Activated T-cell treated with anti-CD3 and anti-CD28 coated beads, Interleukin-2, amount 50 U/mL, for 24 hours (primary cell): ENCODE measurements around the gene ZFAND2B.

Experiments
- DNase-seq: peaks from one replicate; pipeline ENCODE4 v3.0.0-alpha.2; 2020
- H3K27ac Mint-ChIP-seq: 2 replicates; pipeline ENCODE4 v1.8.0; 2020; ENCODE audit warnings: mild to moderate bottlenecking, mixed read lengths
- H3K27me3 Mint-ChIP-seq: 2 replicates; pipeline ENCODE4 v1.8.0; 2020; ENCODE audit warnings: mixed read lengths
- H3K36me3 Mint-ChIP-seq: 2 replicates; pipeline ENCODE4 v1.8.0; 2020; ENCODE audit warnings: low read depth, mixed read lengths
- H3K4me1 Mint-ChIP-seq: 2 replicates; pipeline ENCODE4 v1.8.0; 2020; ENCODE audit warnings: low read depth, mixed read lengths
- H3K4me3 Mint-ChIP-seq: 2 replicates; pipeline ENCODE4 v1.8.0; 2020; ENCODE audit warnings: mild to moderate bottlenecking, moderate library complexity, mixed read lengths
- H3K9me3 Mint-ChIP-seq: 2 replicates; pipeline ENCODE4 v1.8.0; 2020; ENCODE audit warnings: mixed read lengths

ZFAND2B gene

DNA sequence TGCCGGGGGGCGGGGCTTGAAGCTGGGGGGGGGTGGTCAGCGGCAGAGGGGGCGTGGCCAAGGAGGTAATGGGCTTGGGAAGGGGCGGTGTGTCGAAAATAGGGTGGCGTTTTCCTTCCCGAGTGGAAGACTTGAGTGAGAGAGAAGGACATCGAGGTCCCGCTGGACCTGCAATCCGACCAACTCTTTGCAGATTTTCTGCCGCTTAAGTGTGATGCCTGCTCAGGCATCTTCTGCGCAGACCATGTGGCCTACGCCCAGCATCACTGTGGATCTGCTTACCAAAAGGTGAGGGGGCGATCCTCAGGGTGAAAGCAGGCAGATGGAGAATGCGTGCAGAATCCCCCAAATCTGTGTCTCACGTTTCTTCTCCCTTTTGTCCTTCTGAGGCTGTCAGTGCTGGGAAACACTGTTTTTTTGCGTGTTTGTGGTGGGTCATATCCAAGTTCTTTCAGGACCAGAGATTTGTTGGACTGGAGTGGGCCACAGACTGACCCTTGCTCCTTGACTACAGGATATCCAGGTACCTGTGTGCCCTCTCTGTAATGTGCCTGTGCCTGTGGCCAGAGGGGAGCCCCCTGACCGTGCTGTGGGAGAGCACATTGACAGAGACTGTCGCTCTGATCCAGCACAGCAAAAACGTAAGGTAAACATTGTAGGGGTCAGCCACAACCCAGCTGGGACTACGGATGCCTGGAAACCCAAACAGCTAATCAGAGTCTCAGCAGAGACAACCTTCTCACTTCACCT lies 727 bp downstream of the ZFAND2B start:
- Mint-ChIP-seq H3K27ac (peak overlapping the region; percentile 98), H3K4me1 (peaks cover 50% of the 10 kb centered on the region), H3K27me3 (no peaks in the 10 kb centered on the region), H3K36me3 (peaks cover 52% of the 10 kb centered on the region), H3K9me3 (peaks cover 6% of the 10 kb centered on the region), H3K4me3 (peak overlapping the region; percentile 92)
- no peak for DNase-seq

- no peak for DNase-seq
- Mint-ChIP-seq H3K4me1 (peaks cover 50% of the 10 kb centered on the region), H3K9me3 (peaks cover 6% of the 10 kb centered on the region), H3K36me3 (peaks cover 60% of the 10 kb centered on the region), H3K4me3 (peak overlapping the region; percentile 92), H3K27ac (peak overlapping the region; percentile 98), H3K27me3 (no peaks in the 10 kb centered on the region)
These were observed 1.5 kb downstream of the ZFAND2B start for GRCh38 chr2:219207884-219208740.

DNA sequence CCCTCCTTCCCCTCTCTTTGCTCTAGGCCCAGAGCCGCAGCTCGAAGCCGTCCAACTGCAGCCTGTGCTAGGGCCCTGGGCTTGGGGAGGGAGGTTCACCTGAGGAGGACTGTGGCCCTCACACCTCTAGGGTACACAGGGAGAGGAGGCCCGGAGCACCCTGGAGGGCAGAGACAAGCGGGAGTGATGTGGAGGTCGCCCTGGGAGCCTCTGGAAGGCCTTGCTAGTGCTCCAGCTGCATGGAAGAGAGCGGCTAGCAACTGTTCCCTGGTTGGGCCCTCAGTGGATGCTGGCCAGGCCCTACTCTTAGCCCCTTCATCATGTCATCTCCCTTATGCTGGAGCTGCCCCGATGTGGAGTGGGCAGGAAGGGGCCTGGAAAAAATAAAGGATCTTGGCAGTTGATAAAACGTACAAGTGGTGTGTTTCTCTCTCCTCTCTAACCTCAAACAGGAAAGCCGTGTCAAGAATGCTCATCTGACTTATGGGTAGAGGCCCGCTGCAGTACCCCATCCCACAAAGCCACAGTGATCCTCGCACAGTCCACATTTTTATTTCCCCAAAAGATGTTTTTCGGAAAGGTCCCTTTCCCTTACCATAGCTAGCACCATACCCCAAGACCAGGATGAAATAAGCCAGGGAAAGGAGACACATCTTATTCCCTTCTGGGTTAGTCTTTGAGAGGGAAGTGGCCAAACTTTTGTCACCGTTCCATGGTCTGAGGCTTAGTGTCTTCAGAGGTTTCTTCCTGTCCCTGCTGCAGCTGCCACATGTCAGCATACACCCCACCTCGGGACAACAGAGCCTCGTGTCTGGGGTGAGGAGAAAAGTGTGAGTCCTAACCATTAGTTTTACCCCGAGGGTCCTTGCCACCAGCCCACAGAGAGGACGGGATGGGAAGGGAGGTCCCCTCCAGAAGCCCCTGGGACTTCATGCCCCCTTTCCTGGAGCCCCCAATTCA lies 2.9 kb downstream of the ZFAND2B start:
- peak overlapping the region; percentile 92 for H3K4me3 Mint-ChIP-seq
- peaks cover 74% of the 10 kb centered on the region for H3K36me3 Mint-ChIP-seq
- DNase-seq = no peak
- no peaks in the 10 kb centered on the region for H3K27me3 Mint-ChIP-seq
- H3K4me1 Mint-ChIP-seq = peaks cover 50% of the 10 kb centered on the region
- H3K27ac Mint-ChIP-seq = peak overlapping the region; percentile 98
- peaks cover under 1% of the 10 kb centered on the region for H3K9me3 Mint-ChIP-seq

DNA sequence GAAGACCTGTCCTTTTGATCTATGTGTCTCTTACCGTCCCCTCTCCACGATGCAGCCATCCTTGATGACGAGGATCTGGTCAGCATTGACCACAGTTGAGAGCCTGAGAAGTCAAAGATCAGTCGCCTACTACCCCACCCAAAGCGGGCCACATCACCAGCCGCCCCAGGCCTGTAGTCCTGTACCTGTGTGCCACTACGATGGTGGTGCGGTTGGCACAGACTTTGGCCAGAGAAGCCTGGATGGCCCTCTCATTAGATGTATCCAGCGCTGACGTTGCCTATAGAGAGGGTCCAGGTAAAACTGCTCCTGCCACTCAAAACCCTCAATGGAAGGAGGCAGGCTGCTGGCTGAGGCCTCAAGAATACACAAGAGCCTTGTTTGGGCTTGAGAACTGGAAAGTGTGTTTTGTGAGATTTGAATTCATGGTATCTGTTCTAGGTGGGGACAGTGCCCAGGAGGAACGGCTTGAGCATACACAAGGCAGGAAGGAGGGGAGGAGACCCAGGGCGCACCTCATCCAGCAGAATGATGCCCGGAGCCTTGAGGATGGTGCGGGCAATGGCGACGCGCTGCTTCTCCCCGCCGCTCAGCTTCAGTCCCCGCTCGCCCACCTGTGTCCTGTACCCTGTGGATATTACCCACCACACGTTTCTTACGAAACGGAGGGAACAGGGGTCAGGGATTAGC lies 3.8 kb downstream of the ZFAND2B start:
- Mint-ChIP-seq H3K27ac (peak overlapping the region; percentile 98), H3K4me3 (no peak overlapping the region), H3K27me3 (no peaks in the 10 kb centered on the region), H3K36me3 (peaks cover 82% of the 10 kb centered on the region), H3K9me3 (no peaks in the 10 kb centered on the region), H3K4me1 (peaks cover 50% of the 10 kb centered on the region)
- no peak for DNase-seq

DNA sequence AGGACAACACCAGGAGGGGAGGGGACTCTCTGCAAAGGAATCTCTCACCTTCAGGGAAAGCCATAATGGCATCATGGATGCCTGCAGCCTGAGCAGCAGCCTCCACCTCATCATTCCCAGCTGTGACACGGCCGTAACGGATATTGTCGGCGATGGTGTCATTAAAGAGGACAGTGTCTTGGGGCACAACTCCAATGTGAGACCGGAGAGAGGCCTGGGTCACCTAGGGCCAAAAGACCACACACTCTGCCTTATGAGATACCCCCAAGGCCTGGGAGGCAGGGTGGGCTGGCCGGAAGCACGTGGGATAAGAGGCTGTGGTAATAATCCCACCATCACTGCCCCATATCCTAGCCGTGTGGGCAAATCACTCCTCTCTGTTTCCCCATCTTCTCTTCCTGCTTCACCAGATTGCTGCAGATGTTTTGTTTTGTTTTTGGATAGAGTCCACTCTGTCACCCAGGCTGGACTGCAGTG lies 4.3 kb downstream of the ZFAND2B start:
- H3K4me3 Mint-ChIP-seq = no peak overlapping the region
- peaks cover 50% of the 10 kb centered on the region for H3K4me1 Mint-ChIP-seq
- H3K9me3 Mint-ChIP-seq = no peaks in the 10 kb centered on the region
- H3K27ac Mint-ChIP-seq = peak overlapping the region; percentile 79
- DNase-seq = no peak
- H3K27me3 Mint-ChIP-seq = no peaks in the 10 kb centered on the region
- peaks cover 88% of the 10 kb centered on the region for H3K36me3 Mint-ChIP-seq

- H3K4me1 Mint-ChIP-seq = peaks cover 52% of the 10 kb centered on the region
- peaks cover 90% of the 10 kb centered on the region for H3K36me3 Mint-ChIP-seq
- no peak overlapping the region for H3K4me3 Mint-ChIP-seq
- H3K9me3 Mint-ChIP-seq = no peaks in the 10 kb centered on the region
- H3K27ac Mint-ChIP-seq = no peak overlapping the region
- no peak for DNase-seq
- no peaks in the 10 kb centered on the region for H3K27me3 Mint-ChIP-seq
These were observed 6.4 kb downstream of the ZFAND2B start for GRCh38 chr2:219213026-219213415.

- H3K36me3 Mint-ChIP-seq = peaks cover 84% of the 10 kb centered on the region
- DNase-seq = no peak
- H3K9me3 Mint-ChIP-seq = no peaks in the 10 kb centered on the region
- no peak overlapping the region for H3K27ac Mint-ChIP-seq
- peaks cover 48% of the 10 kb centered on the region for H3K4me1 Mint-ChIP-seq
- H3K27me3 Mint-ChIP-seq = no peaks in the 10 kb centered on the region
- no peak overlapping the region for H3K4me3 Mint-ChIP-seq
These were observed 7.0 kb downstream of the ZFAND2B start for GRCh38 chr2:219213486-219214071.

- Mint-ChIP-seq H3K9me3 (no peaks in the 10 kb centered on the region), H3K27ac (no peak overlapping the region), H3K4me1 (peaks cover 46% of the 10 kb centered on the region), H3K36me3 (peaks cover 81% of the 10 kb centered on the region), H3K4me3 (no peak overlapping the region), H3K27me3 (no peaks in the 10 kb centered on the region)
- no peak for DNase-seq
These were observed 7.6 kb downstream of the ZFAND2B start for GRCh38 chr2:219214141-219214540.

GRCh38 chr2:219214786-219215185 lies 8.2 kb downstream of the ZFAND2B start:
- peaks cover 47% of the 10 kb centered on the region for H3K4me1 Mint-ChIP-seq
- H3K4me3 Mint-ChIP-seq = no peak overlapping the region
- H3K27ac Mint-ChIP-seq = no peak overlapping the region
- H3K9me3 Mint-ChIP-seq = no peaks in the 10 kb centered on the region
- H3K36me3 Mint-ChIP-seq = peaks cover 81% of the 10 kb centered on the region
- no peaks in the 10 kb centered on the region for H3K27me3 Mint-ChIP-seq
- DNase-seq = no peak

DNA sequence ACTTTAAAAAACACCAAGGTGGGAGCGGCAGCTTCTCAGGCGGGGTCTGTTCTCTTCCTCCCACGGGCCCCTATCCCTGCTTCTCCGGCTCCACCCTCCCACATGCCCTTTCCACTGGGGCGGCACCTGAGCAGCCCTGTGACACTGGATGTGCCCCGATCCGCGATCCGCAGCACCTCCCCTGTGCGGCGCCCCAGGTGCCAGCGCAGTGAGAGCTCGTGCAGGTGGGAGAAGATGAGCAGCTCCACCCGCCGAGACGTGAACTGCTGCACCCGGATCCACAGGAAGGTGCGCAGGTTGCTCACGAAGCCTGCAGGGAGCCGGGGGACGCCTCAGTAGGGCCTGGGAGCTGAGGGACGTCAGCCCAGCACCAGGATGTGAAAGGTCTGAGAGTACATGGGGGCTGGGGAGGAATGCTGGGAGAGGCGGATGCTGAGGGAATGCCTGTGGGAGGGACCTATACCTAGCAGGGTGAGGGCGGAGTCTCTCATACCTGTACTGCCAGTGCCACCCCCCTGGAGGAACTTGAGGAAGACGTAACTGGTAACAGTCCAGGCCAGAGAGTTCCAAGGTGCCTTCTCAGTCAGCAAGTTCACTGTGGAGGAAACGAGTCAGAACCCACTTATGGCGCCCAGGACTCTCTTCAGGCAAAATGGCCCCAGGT lies 9.4 kb downstream of the ZFAND2B start:
- H3K9me3 Mint-ChIP-seq = no peaks in the 10 kb centered on the region
- no peak for DNase-seq
- peaks cover 40% of the 10 kb centered on the region for H3K4me1 Mint-ChIP-seq
- H3K36me3 Mint-ChIP-seq = peaks cover 81% of the 10 kb centered on the region
- H3K4me3 Mint-ChIP-seq = no peak overlapping the region
- no peak overlapping the region for H3K27ac Mint-ChIP-seq
- H3K27me3 Mint-ChIP-seq = no peaks in the 10 kb centered on the region

DNA sequence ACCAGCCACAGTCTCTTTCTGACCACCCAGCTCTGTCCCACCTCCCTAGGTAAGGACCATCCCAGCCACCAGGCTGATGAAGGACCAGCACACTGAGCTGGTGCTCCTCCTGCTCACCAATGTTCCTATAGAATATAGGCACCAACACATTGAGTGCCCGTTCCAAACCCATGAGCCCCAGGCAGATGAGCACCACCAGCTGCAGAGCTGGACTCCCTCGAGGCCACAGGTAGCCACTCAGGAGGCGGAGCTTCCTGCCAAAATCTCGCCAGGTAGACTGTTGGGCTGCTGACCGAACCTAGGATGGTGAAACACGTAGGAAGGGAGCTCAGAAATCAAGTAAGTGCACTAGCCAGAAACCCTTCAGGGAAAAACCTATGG lies 9.9 kb downstream of the ZFAND2B start:
- no peaks in the 10 kb centered on the region for H3K27me3 Mint-ChIP-seq
- peaks cover 35% of the 10 kb centered on the region for H3K4me1 Mint-ChIP-seq
- no peaks in the 10 kb centered on the region for H3K9me3 Mint-ChIP-seq
- H3K27ac Mint-ChIP-seq = peak overlapping the region; percentile 63
- H3K4me3 Mint-ChIP-seq = no peak overlapping the region
- peaks cover 81% of the 10 kb centered on the region for H3K36me3 Mint-ChIP-seq
- DNase-seq = no peak

- Mint-ChIP-seq H3K27ac (peak overlapping the region; percentile 91), H3K36me3 (peaks cover 83% of the 10 kb centered on the region), H3K4me3 (peak overlapping the region; percentile 83), H3K4me1 (peaks cover 31% of the 10 kb centered on the region), H3K27me3 (no peaks in the 10 kb centered on the region), H3K9me3 (no peaks in the 10 kb centered on the region)
- DNase-seq = no peak
These were observed 11.7 kb downstream of the ZFAND2B start for GRCh38 chr2:219218217-219218731.
